HepG2 (cell line): ENCODE measurements around the gene ACOT8. TPM values are rescaled to one million over a fixed set of nuclear protein-coding genes. Genes with fewer than 3 reads are reported as not detected.
A peak's percentile ranks its signal among the peaks of the same experiment; 100 is the strongest.

Source experiments
- ARHGAP35 ChIP-seq: sonication (generic); formaldehyde crosslinking; IDR thresholded peaks from 2 replicates; pipeline ENCODE4 v1.9.0; 2022; ENCODE audit warnings: mild to moderate bottlenecking, inconsistent platforms, moderate library complexity, missing genetic modification reagents, borderline replicate concordance
- CEBPB ChIP-seq: IDR thresholded peaks from 2 replicates; pipeline ENCODE4 v1.6.1; 2011; ENCODE audit warnings: low read depth, low read length, improper control_type of control experiment, borderline replicate concordance
- CENPT ChIP-seq: sonication (generic); formaldehyde crosslinking; IDR thresholded peaks from 2 replicates; pipeline ENCODE4 v1.8.0; 2022; ENCODE audit warnings: low read depth, mild to moderate bottlenecking, moderate library complexity, missing genetic modification reagents
- EHMT2 ChIP-seq: fragments of 200-600 bp; sonication (generic); IDR thresholded peaks from 2 replicates; pipeline ENCODE4 v1.7.0; 2017; ENCODE audit warnings: antibody characterized with exemption, low read depth, low read length, borderline replicate concordance
- GTF3A ChIP-seq: sonication (generic); formaldehyde crosslinking; conservative IDR thresholded peaks from 2 replicates; pipeline ENCODE4 v1.4.0; 2020; ENCODE audit warnings: mild to moderate bottlenecking, missing genetic modification reagents
- HINFP ChIP-seq: sonication (generic); formaldehyde crosslinking; IDR thresholded peaks from 2 replicates; pipeline ENCODE4 v1.4.0; 2020; ENCODE audit warnings: low read depth, mild to moderate bottlenecking, missing genetic modification reagents
- MAZ ChIP-seq, 2 experiments: sonication (generic) in 1 of 2; formaldehyde crosslinking in 1 of 2; IDR thresholded peaks; 2 replicates each; pipeline versions ENCODE4 v1.5.0 to v1.6.1; 2012 to 2020; ENCODE audit warnings: low read depth in 2 of 2, mild to moderate bottlenecking in 2 of 2, borderline replicate concordance in 1 of 2, improper control_type of control experiment in 1 of 2, low read length in 1 of 2, missing genetic modification reagents in 1 of 2, moderate library complexity in 1 of 2
- NFE2 ChIP-seq: sonication (generic); formaldehyde crosslinking; IDR thresholded peaks from 2 replicates; pipeline ENCODE4 v1.4.0; 2020; ENCODE audit warnings: missing genetic modification reagents
- PITX1 ChIP-seq: sonication (generic); formaldehyde crosslinking; IDR thresholded peaks from 2 replicates; pipeline ENCODE4 v1.5.1; 2020; ENCODE audit warnings: mild to moderate bottlenecking, missing genetic modification reagents
- RXRB ChIP-seq: IDR thresholded peaks from 2 replicates; pipeline ENCODE4 v1.6.1; 2016; ENCODE audit warnings: borderline replicate concordance, missing genetic modification reagents, missing compliant biosample characterization
- THAP9 ChIP-seq: sonication (generic); formaldehyde crosslinking; IDR thresholded peaks from 2 replicates; pipeline ENCODE4; 2020; ENCODE audit warnings: missing genetic modification reagents, mild to moderate bottlenecking, borderline replicate concordance
- ZBTB26 ChIP-seq: IDR thresholded peaks from 2 replicates; pipeline ENCODE4 v1.6.1; 2016; ENCODE audit warnings: missing compliant biosample characterization, missing genetic modification reagents, borderline replicate concordance
- ZNF138 ChIP-seq: sonication (generic); formaldehyde crosslinking; IDR thresholded peaks from 2 replicates; pipeline ENCODE4 v1.5.0; 2020; ENCODE audit warnings: mild to moderate bottlenecking, low read depth, missing genetic modification reagents
- ZNF274 ChIP-seq: sonication (generic); formaldehyde crosslinking; IDR thresholded peaks from 2 replicates; pipeline ENCODE4 v1.5.1; 2020; ENCODE audit warnings: mild to moderate bottlenecking, missing genetic modification reagents
- ZNF280B ChIP-seq: sonication (generic); formaldehyde crosslinking; IDR thresholded peaks from 2 replicates; pipeline ENCODE4 v1.5.0; 2020; ENCODE audit warnings: missing genetic modification reagents, mild to moderate bottlenecking, borderline replicate concordance
- ZNF562 ChIP-seq: sonication (generic); formaldehyde crosslinking; IDR thresholded peaks from 2 replicates; pipeline ENCODE4 v1.8.0; 2022; ENCODE audit warnings: missing genetic modification reagents, borderline replicate concordance
- ZNF577 ChIP-seq: sonication (generic); formaldehyde crosslinking; IDR thresholded peaks from 2 replicates; pipeline ENCODE4 v1.4.0; 2020; ENCODE audit warnings: mild to moderate bottlenecking, low read depth, missing genetic modification reagents, borderline replicate concordance
- ZNF746 ChIP-seq: sonication (generic); formaldehyde crosslinking; IDR thresholded peaks from 2 replicates; pipeline ENCODE4 v1.8.0; 2022; ENCODE audit warnings: mild to moderate bottlenecking, missing genetic modification reagents
- ZNF768 ChIP-seq: sonication (generic); formaldehyde crosslinking; IDR thresholded peaks from 2 replicates; pipeline ENCODE4 v1.4.0; 2020; ENCODE audit warnings: missing genetic modification reagents
- ZNF776 ChIP-seq: sonication (generic); formaldehyde crosslinking; IDR thresholded peaks from 2 replicates; pipeline ENCODE4 v1.4.0; 2020; ENCODE audit warnings: mild to moderate bottlenecking, missing genetic modification reagents
- polyA plus RNA-seq, 8 experiments: library from polyadenylated mRNA; depleted of rRNA in 3 of 8; stranded (reverse) in 7 of 8; unstranded in 1 of 8; fragments of >200 nt; fragmentation: Illumina TruSeq in 4 of 8; extraction: Trizol in 4 of 8; gene quantifications; 2 replicates each; pipeline versions ENCODE4 v1.2.1 to v1.2.3, GENCODE V29; 2011 to 2016; ENCODE audit warnings: low read depth in 4 of 8, missing spikeins in 1 of 8, mixed read lengths in 1 of 8; ENCODE audit not compliant: insufficient read depth in 1 of 8
- total RNA-seq, 5 experiments: library from RNA; depleted of rRNA; stranded (reverse); fragments of >200 nt; fragmentation: Illumina TruSeq; extraction: Trizol; gene quantifications; 2 replicates each; pipeline ENCODE4 v1.2.3, GENCODE V29; 2016; ENCODE audit warnings: low read depth in 1 of 5

The ACOT8 gene
- total and polyA plus RNA-seq, 2 of the 13 experiments (the other 11 are each of a cell fraction or from before 2014, with no cell fraction given), result 31.4 to 45.5 TPM

GRCh38 chr20:45857114-45857881 is at the start of gene ACOT8, which contains the start of gene ZSWIM3 (continued):
- TF ChIP-seq HINFP (0 out of 2 replicates have a peak, but pooled peaks have one; percentile 19), ARHGAP35 (CRISPR knock-in tag) (no peak), CEBPB (no peak), ZNF280B (CRISPR knock-in tag) (peak; percentile 64; the same call in 1 of the 2 replicates), ZNF776 (peak; percentile 70; the same call in 1 of the 2 replicates), THAP9 (CRISPR knock-in tag) (peak; percentile 83; the same call in 1 of the 2 replicates), ZNF577 (CRISPR knock-in tag) (no peak), PITX1 (CRISPR knock-in tag) (peak; percentile 45; the same call in 1 of the 2 replicates), EHMT2 (no peak), RXRB (CRISPR knock-in tag) (no peak; the same call in 1 of the 2 replicates), MAZ (IDR thresholded peaks at IDR 0.05; ENCODE audit: borderline replicate concordance, low read depth, low read length) (no peak; the same call in 1 of the 2 replicates), MAZ (CRISPR knock-in tag; IDR thresholded peaks at IDR 0.05; ENCODE audit: low read depth) (peak; percentile 71; the same call in 1 of the 2 replicates), ZBTB26 (CRISPR knock-in tag) (peak; percentile 81; the same call in 1 of the 2 replicates), ZNF768 (CRISPR knock-in tag) (peak; percentile 80), GTF3A (CRISPR knock-in tag) (no peak), ZNF562 (no peak), CENPT (CRISPR knock-in tag) (no peak), ZNF138 (CRISPR knock-in tag) (no peak; the same call in none of the 2 replicates), NFE2 (CRISPR knock-in tag) (no peak; the same call in 1 of the 2 replicates), ZNF274 (CRISPR knock-in tag) (peak; percentile 71), ZNF746 (peak; percentile 31; the same call in 1 of the 2 replicates)
